Stimulated activated CD4-positive, alpha-beta T cell treated with anti-CD3 and anti-CD28 coated beads, Interleukin-12 subunit alpha, Interleukin-12 subunit beta, amount 100 ng/mL, for 48 hours (primary cell): ENCODE measurements around the gene CACNG8.
"Not testable (repeated sequence)": the region's sequence is repeated elsewhere in the genome, so short reads cannot be mapped to it uniquely, and the experiment has no call there.

Experiments used
- DNase-seq, 3 donors: peaks; one replicate each; pipeline ENCODE4 v3.0.0-alpha.2; 2020; ENCODE audit warnings: low read depth in 2 of 3, low spot score in 1 of 3

The CACNG8 gene

GRCh38 chr19:54030895-54031586 lies 68.3 kb downstream of the CACNG8 start:
- no peak for DNase-seq

GRCh38 chr19:54035215-54036178 lies 72.8 kb downstream of the CACNG8 start:
- no peak for DNase-seq

GRCh38 chr19:54036542-54036941 lies 73.8 kb downstream of the CACNG8 start:
- not testable (repeated sequence) for DNase-seq
